ENCODE data around the gene PTPRN2. TPM values are rescaled to one million over a fixed set of nuclear protein-coding genes. Genes with fewer than 3 reads are reported as not detected.

PTPRN2 gene
- total RNA-seq, 1 experiment from 2014 or later: not detected

DNA sequence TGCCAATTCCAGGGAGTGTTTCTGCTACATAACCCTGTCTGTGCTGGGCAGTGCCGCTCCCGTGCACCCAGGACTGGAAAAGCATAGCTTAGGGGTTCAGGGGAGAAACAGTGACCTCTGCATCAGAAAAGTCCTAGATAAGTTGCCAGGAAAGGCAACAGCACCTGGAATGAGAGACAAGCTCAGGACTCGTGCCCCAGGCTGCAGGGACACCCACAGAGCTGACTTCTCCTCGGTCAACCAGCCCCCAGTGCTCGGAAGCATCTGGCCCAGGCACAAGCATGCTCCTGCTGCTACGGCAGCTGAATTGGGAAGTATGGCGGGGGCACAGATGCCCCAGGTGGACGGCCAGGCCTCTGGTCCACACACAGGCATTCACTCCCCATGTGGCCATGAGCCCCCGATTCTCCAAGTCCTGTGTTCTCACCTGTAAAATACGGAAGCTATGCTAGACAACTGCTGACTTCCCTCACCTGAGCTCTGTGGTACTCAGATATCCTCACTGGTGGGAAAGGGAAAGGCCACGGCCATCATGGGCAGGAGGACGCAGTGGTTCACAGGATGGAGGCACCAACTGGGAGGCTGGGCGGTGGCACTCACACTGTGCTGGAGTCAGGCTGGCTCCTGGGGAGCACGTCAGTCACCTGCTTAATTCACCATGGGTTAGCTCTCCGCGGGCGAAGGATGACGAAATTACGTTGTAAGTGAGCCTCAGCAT, 220.5 kb downstream of the PTPRN2 start:
- no peak overlapping the region for H3K27ac ChIP-seq
- H3K4me2 ChIP-seq: no peak overlapping the region
- H2AFZ ChIP-seq: no peak overlapping the region
- no peak for DNase-seq
- POLR2A ChIA-PET (ENCODE audit: unreplicated experiment): no interaction called here
- H3K79me2 ChIP-seq (ENCODE audit: low read depth): no peaks in the 10 kb centered on the region
- TF ChIP-seq EZH2 (IDR thresholded peaks at IDR 0.05; ENCODE audit: low read depth): no peak
- TF ChIP-seq, protein P1, sequence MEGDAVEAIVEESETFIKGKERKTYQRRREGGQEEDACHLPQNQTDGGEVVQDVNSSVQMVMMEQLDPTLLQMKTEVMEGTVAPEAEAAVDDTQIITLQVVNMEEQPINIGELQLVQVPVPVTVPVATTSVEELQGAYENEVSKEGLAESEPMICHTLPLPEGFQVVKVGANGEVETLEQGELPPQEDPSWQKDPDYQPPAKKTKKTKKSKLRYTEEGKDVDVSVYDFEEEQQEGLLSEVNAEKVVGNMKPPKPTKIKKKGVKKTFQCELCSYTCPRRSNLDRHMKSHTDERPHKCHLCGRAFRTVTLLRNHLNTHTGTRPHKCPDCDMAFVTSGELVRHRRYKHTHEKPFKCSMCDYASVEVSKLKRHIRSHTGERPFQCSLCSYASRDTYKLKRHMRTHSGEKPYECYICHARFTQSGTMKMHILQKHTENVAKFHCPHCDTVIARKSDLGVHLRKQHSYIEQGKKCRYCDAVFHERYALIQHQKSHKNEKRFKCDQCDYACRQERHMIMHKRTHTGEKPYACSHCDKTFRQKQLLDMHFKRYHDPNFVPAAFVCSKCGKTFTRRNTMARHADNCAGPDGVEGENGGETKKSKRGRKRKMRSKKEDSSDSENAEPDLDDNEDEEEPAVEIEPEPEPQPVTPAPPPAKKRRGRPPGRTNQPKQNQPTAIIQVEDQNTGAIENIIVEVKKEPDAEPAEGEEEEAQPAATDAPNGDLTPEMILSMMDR (conservative IDR thresholded peaks at IDR 0.05): no peak
- H3K9me3 ChIP-seq (ENCODE audit: insufficient read depth, low read depth): no peaks in the 10 kb centered on the region
- no peaks in the 10 kb centered on the region for H3K36me3 ChIP-seq (ENCODE audit: low read depth)
- CTCF ChIA-PET: no interaction called here
- peaks cover 8% of the 10 kb centered on the region; the same call in 1 of the 2 replicates for H4K20me1 ChIP-seq (ENCODE audit: insufficient read depth)
- intact Hi-C loops (cut with micrococcal nuclease; ENCODE audit: unreplicated experiment): no loop called here
- BruUV-seq (replicated peaks): no TSS peak
- H3K4me1 ChIP-seq (replicated peaks; ENCODE audit: insufficient read depth): no peaks in the 10 kb centered on the region
- H3K27me3 ChIP-seq (ENCODE audit: insufficient read depth, low read depth): peaks cover 87% of the 10 kb centered on the region
- no peaks in the 10 kb centered on the region for H3K9me2 ChIP-seq (ENCODE audit: insufficient read depth)
- H3K4me3 ChIP-seq: no peak overlapping the region
- H3F3A ChIP-seq (ENCODE audit: insufficient read depth, low read depth): no peaks in the 10 kb centered on the region

DNA sequence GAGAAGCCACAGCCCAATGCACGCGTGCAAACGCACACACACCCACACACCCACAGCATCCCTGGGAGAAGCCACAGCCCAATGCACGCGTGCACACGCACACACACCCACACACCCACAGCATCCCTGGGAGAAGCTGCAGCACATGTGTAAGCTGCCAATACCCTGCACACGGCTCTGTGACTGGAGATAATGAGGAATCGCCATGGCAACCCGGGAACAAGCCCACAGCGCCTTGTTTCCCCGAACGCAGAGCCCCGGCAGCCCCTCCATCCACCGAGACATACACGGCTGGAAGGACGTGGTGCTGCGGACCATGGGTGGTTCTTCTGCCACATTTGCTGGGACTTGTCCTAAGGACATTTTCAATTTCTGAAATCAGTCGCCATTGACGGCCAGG, 221.3 kb downstream of the PTPRN2 start:
- H3K27ac ChIP-seq: no peak overlapping the region
- H3K9me2 ChIP-seq (ENCODE audit: insufficient read depth): no peaks in the 10 kb centered on the region
- H3K79me2 ChIP-seq (ENCODE audit: low read depth): no peaks in the 10 kb centered on the region
- no peaks in the 10 kb centered on the region for H3K9me3 ChIP-seq (ENCODE audit: insufficient read depth, low read depth)
- no peaks in the 10 kb centered on the region for H3K4me1 ChIP-seq (replicated peaks; ENCODE audit: insufficient read depth)
- no peak overlapping the region for H3K4me3 ChIP-seq
- ChIA-PET CTCF (no interaction called here), POLR2A (ENCODE audit: unreplicated experiment) (no interaction called here)
- peaks cover 81% of the 10 kb centered on the region for H3K27me3 ChIP-seq (ENCODE audit: insufficient read depth, low read depth)
- TF ChIP-seq, protein P1 (conservative IDR thresholded peaks at IDR 0.05): no peak
- no peak for TF ChIP-seq EZH2 (IDR thresholded peaks at IDR 0.05; ENCODE audit: low read depth)
- intact Hi-C loops (cut with micrococcal nuclease; ENCODE audit: unreplicated experiment): no loop called here
- H3K4me2 ChIP-seq: no peak overlapping the region
- no TSS peak for BruUV-seq (replicated peaks)
- no peak for DNase-seq
- H2AFZ ChIP-seq: no peak overlapping the region
- H4K20me1 ChIP-seq (ENCODE audit: insufficient read depth): peaks cover 8% of the 10 kb centered on the region; the same call in 1 of the 2 replicates
- no peaks in the 10 kb centered on the region for H3K36me3 ChIP-seq (ENCODE audit: low read depth)
- no peaks in the 10 kb centered on the region for H3F3A ChIP-seq (ENCODE audit: insufficient read depth, low read depth)

DNA sequence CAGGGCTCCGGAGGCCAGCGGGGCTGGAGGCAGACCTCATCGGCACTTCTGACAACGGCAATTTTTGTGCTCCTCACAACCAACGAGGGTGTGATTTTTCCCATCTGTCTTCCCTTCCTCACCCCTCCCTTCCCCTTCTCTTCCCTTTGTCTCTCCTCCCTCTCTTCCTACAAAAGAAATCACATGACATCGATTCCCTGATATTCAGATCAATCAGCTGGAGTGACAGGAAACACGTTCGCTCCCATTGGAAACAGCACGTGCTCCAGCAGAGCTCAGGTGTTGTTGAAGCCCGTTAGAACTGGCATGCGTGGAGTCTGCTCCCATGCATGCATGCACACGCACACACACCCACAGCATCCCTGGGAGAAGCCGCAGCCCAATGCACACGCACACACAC, 222.4 kb downstream of the PTPRN2 start:
- CTCF ChIA-PET: no interaction called here
- no peaks in the 10 kb centered on the region for H3K79me2 ChIP-seq (ENCODE audit: low read depth)

More for the DNA sequence above, 222.4 kb downstream of the PTPRN2 start:
- Histone ChIP-seq H3K36me3 (ENCODE audit: low read depth) (no peaks in the 10 kb centered on the region), H3K4me3 (no peak overlapping the region), H2AFZ (no peak overlapping the region), H3K27ac (no peak overlapping the region), H3K27me3 (ENCODE audit: insufficient read depth, low read depth) (peaks cover 72% of the 10 kb centered on the region), H3K9me2 (ENCODE audit: insufficient read depth) (no peaks in the 10 kb centered on the region), H4K20me1 (ENCODE audit: insufficient read depth) (peaks cover 8% of the 10 kb centered on the region; the same call in 1 of the 2 replicates), H3K4me2 (no peak overlapping the region), H3F3A (ENCODE audit: insufficient read depth, low read depth) (no peaks in the 10 kb centered on the region), H3K9me3 (ENCODE audit: insufficient read depth, low read depth) (no peaks in the 10 kb centered on the region), H3K4me1 (replicated peaks; ENCODE audit: insufficient read depth) (no peaks in the 10 kb centered on the region)
- intact Hi-C loops (cut with micrococcal nuclease; ENCODE audit: unreplicated experiment): no loop called here
- no peak for TF ChIP-seq EZH2 (IDR thresholded peaks at IDR 0.05; ENCODE audit: low read depth)
- TF ChIP-seq, protein P1 (conservative IDR thresholded peaks at IDR 0.05): no peak
- no TSS peak for BruUV-seq (replicated peaks)
- POLR2A ChIA-PET (ENCODE audit: unreplicated experiment): no interaction called here
- no peak for DNase-seq

Measured in PC-9 (cell line).